Fibroblast of the aortic adventitia (primary cell): ENCODE measurements around the gene COQ7. TPM values are rescaled to one million over a fixed set of nuclear protein-coding genes. Genes with fewer than 3 reads are reported as not detected.

Experiments used
- DNase-seq: peaks from one replicate; pipeline ENCODE4 v3.0.0-alpha.2; 2010; ENCODE audit warnings: low read depth
- H3K4me3 ChIP-seq: 2 replicates; pipeline ENCODE4 v1.5.1; 2011; ENCODE audit warnings: low read depth, mild to moderate bottlenecking, control low read depth, low read length, moderate library complexity
- total RNA-seq: library from RNA; depleted of rRNA; stranded (reverse); fragments of >200 nt; gene quantifications from 2 replicates; pipeline ENCODE4 v1.2.3, GENCODE V29; 2012; ENCODE audit warnings: low replicate concordance
- TF ChIP-seq, protein P1 (sequence below): IDR thresholded peaks from 2 replicates; pipeline ENCODE4 v1.5.1; 2011; ENCODE audit warnings: mild to moderate bottlenecking, low read length, control low read depth, inconsistent platforms; ENCODE audit not compliant: insufficient read depth

Gene COQ7
- total RNA-seq, 1 donor = 12.7 TPM

DNA sequence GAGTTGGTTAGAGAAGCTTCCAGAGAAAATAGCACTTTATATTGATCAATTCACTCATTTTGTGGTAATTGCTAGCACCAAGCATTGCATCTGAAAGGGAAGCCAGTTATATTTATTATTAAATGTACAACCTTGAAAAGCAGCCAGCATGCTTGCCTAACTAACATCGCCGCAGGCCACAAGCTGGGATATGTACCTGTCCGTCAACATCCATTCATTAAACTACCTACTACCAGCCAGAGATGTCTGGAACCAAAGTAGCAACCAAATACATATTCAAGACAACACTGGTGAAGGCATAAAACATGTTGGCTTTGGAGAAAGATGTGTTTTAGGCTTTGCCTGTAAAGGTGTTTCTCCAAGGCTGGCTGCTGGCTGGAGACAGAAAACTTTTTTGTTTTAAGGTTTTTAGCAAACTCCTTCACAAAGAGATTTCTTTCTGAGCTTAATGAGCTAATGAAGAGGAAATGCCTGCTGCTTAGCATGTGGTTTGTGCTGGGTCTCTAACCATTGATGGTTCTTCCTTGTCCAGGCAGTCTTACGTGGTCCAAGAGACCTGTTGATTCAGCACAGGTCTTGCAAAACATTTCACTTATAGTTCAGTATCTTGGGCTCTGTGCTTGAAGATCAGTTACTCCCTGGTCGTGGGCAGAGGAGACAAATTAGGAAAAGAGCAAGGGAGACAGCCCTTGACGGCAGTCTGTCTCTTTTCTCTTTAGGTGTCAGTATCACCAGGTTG is 49.5 kb downstream of the COQ7 start:
- no peak for DNase-seq

DNA sequence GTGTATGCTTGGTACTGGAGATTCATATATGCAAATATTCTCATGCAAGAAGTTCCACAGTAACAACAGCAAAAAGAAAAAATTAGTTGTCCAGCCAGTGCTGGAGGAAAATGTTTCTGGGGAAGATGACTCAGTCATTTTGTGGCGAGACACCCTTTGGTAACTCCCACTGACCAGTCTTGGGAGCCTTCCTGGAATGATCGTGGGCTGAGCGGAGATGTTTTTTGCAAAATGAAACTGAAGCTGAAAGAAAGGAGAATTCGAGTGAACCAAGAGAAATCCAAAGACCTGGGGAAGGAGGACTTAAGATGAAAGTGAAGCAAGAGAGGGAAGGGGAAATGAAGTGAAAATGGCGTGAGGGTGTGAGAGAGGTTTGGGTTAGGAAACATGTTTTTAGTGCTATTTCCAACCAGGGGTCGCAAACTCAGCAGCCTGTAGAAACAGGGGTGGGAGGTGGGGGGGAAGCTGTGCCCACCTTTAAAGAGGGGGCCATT is 51.6 kb downstream of the COQ7 start:
- TF ChIP-seq, protein P1, sequence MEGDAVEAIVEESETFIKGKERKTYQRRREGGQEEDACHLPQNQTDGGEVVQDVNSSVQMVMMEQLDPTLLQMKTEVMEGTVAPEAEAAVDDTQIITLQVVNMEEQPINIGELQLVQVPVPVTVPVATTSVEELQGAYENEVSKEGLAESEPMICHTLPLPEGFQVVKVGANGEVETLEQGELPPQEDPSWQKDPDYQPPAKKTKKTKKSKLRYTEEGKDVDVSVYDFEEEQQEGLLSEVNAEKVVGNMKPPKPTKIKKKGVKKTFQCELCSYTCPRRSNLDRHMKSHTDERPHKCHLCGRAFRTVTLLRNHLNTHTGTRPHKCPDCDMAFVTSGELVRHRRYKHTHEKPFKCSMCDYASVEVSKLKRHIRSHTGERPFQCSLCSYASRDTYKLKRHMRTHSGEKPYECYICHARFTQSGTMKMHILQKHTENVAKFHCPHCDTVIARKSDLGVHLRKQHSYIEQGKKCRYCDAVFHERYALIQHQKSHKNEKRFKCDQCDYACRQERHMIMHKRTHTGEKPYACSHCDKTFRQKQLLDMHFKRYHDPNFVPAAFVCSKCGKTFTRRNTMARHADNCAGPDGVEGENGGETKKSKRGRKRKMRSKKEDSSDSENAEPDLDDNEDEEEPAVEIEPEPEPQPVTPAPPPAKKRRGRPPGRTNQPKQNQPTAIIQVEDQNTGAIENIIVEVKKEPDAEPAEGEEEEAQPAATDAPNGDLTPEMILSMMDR = no peak
- H3K4me3 ChIP-seq = peak overlapping the region; percentile 70
- peak; percentile 94 for DNase-seq

More for the DNA sequence above, 49.5 kb downstream of the COQ7 start:
- H3K4me3 ChIP-seq = peak overlapping the region; percentile 14
- TF ChIP-seq, protein P1 = no peak

DNA sequence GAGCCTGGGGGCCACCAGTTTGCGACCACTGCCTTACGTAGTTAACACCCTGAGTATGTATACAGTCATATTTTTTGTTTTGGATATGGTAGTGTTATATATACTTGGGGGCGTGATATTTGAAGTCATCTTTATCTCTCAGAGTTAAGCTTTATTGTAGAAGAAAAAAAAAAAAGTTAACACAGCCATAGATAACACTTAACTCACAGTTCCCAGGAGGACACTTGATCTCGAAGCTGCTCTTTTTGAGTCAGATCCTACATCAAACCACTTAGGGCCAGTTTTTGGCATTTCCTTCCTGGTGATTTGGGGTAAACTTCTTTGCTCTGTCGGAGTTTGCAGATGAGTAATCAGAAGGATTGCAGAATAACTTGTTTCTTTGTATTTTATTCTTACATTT is 52.1 kb downstream of the COQ7 start:
- peak; percentile 89 for DNase-seq
- TF ChIP-seq, protein P1 = no peak
- peak overlapping the region; percentile 70 for H3K4me3 ChIP-seq

DNA sequence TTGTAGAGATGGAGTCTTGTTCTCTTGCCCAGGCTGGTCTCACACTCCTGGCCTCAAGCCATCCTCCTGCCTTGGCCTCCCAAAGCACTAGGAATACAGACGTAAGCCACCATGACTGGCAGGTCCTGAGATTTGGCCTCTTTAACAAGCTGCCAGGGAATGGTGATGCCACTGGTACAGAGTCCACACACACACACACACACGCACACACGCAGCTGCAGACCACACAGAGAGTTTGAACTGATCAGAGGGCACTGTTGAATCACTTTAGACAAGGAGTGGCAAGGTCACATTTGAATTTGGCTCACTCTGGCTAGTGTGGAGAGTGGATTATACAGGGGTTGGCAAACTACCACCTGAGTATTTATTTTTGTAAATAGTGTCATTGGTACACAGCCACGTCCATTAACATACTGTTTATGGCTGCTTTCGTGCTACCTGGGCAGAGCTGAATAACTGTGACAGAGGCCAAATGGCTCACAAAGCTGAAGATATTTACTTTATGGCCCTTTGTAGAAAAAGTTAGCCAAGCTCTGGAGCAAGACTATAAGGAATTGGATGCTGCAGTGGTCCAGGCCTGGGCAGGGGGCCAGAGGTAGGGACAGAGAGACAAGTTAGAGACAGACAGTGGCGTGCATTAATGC is 56.2 kb downstream of the COQ7 start:
- TF ChIP-seq, protein P1 = no peak
- no peak overlapping the region for H3K4me3 ChIP-seq
- no peak for DNase-seq

DNA sequence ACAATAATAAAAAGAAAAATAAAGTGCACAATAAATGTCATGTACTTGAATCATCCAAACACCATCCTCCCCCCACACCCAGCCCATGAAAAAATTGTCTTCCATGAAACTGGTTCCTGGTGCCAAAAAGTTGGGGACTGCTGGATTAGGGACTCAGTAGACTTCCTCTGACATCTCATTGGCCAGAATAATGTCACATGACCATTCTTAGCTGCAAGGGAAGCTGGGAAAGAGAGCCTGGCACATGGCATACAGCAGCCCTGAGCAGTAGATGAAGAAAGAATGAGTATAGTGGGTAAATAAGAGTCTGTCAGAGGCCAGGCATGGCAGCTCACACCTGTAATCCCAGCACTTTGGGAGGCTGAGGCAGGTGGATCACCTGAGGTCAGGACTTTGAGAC is 58.9 kb downstream of the COQ7 start:
- no peak overlapping the region for H3K4me3 ChIP-seq
- DNase-seq = no peak
- TF ChIP-seq, protein P1 = no peak

DNA sequence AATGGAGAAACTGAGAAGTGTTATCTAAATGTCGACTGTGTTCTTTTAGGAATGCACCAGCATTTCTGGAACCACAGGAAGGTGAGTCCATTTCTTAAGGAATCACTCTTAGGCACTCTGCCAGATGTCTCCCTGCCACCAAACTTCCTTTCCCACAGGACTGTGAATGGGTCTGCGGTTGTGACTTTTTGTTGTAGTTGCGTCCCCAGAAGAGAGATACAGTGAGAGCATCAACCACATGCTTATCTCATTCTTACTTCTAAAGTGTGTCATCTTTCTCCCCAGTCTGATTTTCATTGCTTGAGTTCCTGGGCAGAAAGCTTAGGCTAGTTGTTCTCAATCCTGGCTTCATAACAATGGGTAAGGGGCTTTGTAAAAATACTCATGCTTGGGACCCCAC is 59.8 kb downstream of the COQ7 start:
- no peak overlapping the region for H3K4me3 ChIP-seq
- TF ChIP-seq, protein P1 = no peak
- DNase-seq = no peak
